Smooth muscle cell (in vitro differentiated cells): Measurements from ENCODE around the gene SPHK1. TPM values are rescaled to one million over a fixed set of nuclear protein-coding genes. Genes with fewer than 3 reads are reported as not detected.

Experiments used
- DNase-seq: peaks from one replicate; lab custom pipeline; 2025; ENCODE audit not compliant: unreplicated experiment; lab: John Stamatoyannopoulos, UW
- H2AFZ ChIP-seq: fragments of 200-600 bp; sonication (generic); 2 replicates; pipeline ENCODE4 v1.6.0; 2016; ENCODE audit warnings: antibody characterized with exemption, low read depth, mild to moderate bottlenecking
- H3F3A ChIP-seq: fragments of 200-600 bp; sonication (generic); 2 replicates; pipeline ENCODE4 v1.6.0; 2017; ENCODE audit warnings: antibody characterized with exemption, low read depth
- H3K27ac ChIP-seq: fragments of 200-600 bp; sonication (generic); 2 replicates; pipeline ENCODE4 v1.5.1; 2016; ENCODE audit warnings: low read depth, mild to moderate bottlenecking
- H3K27me3 ChIP-seq: fragments of 200-600 bp; sonication (generic); 2 replicates; pipeline ENCODE4 v1.6.1; 2016; ENCODE audit warnings: low read depth, mild to moderate bottlenecking
- H3K36me3 ChIP-seq: fragments of 200-600 bp; sonication (generic); 2 replicates; pipeline ENCODE4 v1.5.1; 2016; ENCODE audit warnings: low read depth
- H3K4me1 ChIP-seq: fragments of 200-600 bp; sonication (generic); 2 replicates; pipeline ENCODE4 v1.5.1; 2016; ENCODE audit warnings: low read depth
- H3K4me2 ChIP-seq: fragments of 200-600 bp; sonication (generic); 2 replicates; pipeline ENCODE4 v1.6.0; 2016; ENCODE audit warnings: mild to moderate bottlenecking
- H3K4me3 ChIP-seq: fragments of 200-600 bp; sonication (generic); 2 replicates; pipeline ENCODE4 v1.5.1; 2016; ENCODE audit warnings: mild to moderate bottlenecking
- H3K79me2 ChIP-seq: fragments of 200-600 bp; sonication (generic); 2 replicates; pipeline ENCODE4 v1.6.0; 2016; ENCODE audit warnings: low read depth, mild to moderate bottlenecking
- H3K9ac ChIP-seq: fragments of 200-600 bp; sonication (generic); 2 replicates; pipeline ENCODE4 v1.6.0; 2016; ENCODE audit warnings: low read depth
- H3K9me3 ChIP-seq: fragments of 200-600 bp; sonication (generic); replicated peaks from 2 replicates; pipeline ENCODE4 v1.5.1; 2016; ENCODE audit warnings: low read depth
- H4K20me1 ChIP-seq: fragments of 200-600 bp; sonication (generic); 2 replicates; pipeline ENCODE4 v1.6.0; 2016; ENCODE audit warnings: low read depth
- WGBS: methylation state at CpG from one replicate; pipeline ENCODE4 v1.1.7; 2016; ENCODE audit warnings: low lambda C conversion rate; 5-methylcytosine and 5-hydroxymethylcytosine counted together
- polyA plus RNA-seq: library from polyadenylated mRNA; unstranded; fragments of >200 nt; fragmentation: Nextera tagmentation; extraction: Ambion mirVana; gene quantifications from 2 replicates; pipeline ENCODE4 v1.2.1, GENCODE V29; 2016
- total RNA-seq: library from RNA; depleted of rRNA; stranded (reverse); fragments of >200 nt; gene quantifications from 2 replicates; pipeline ENCODE4 v1.2.3, GENCODE V29; 2014
- TF ChIP-seq, protein P1 (sequence below): fragments of 200-600 bp; sonication (generic); IDR thresholded peaks from 2 replicates; pipeline ENCODE4 v1.5.1; 2017; ENCODE audit warnings: borderline replicate concordance, mild to moderate bottlenecking, antibody characterized with exemption; ENCODE audit not compliant: insufficient read depth, poor library complexity, severe bottlenecking

SPHK1 gene
- total and polyA plus RNA-seq, 2 experiments from 2014 or later, result 20.1 to 24.8 TPM

DNA sequence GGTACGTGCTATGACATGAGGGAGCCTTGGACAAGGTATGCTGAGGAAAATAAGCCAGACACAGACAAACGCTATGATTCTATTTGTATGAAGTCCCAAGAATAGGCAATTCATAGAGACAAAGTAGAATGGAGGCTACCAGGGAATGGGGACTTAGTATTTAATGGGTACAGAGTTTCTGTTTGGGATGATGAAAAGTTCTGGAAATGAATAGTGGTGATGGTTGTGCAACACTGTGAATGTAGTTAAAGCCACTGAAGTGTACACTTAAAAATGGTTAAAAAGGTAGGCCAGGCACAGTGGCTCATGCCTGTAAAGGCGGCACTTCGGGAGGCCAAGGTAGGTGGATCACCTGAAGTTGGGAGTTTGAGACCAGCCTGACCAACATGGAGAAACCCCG is 33.9 kb upstream of the SPHK1 start:
- no peaks in the 10 kb centered on the region for H3K36me3 ChIP-seq
- no peak for DNase-seq
- no peaks in the 10 kb centered on the region for H4K20me1 ChIP-seq
- no peaks in the 10 kb centered on the region for H3K9me3 ChIP-seq
- no peak overlapping the region for H3K4me2 ChIP-seq
- peaks cover 3% of the 10 kb centered on the region for H3F3A ChIP-seq
- peaks cover 31% of the 10 kb centered on the region for H3K79me2 ChIP-seq
- no peak overlapping the region for H3K27ac ChIP-seq
- no peaks in the 10 kb centered on the region for H3K27me3 ChIP-seq
- no peak overlapping the region for H2AFZ ChIP-seq
- no peak overlapping the region for H3K4me3 ChIP-seq
- WGBS, result 97% methylated on average over 5 of the region's 5 CpGs
- TF ChIP-seq, protein P1, sequence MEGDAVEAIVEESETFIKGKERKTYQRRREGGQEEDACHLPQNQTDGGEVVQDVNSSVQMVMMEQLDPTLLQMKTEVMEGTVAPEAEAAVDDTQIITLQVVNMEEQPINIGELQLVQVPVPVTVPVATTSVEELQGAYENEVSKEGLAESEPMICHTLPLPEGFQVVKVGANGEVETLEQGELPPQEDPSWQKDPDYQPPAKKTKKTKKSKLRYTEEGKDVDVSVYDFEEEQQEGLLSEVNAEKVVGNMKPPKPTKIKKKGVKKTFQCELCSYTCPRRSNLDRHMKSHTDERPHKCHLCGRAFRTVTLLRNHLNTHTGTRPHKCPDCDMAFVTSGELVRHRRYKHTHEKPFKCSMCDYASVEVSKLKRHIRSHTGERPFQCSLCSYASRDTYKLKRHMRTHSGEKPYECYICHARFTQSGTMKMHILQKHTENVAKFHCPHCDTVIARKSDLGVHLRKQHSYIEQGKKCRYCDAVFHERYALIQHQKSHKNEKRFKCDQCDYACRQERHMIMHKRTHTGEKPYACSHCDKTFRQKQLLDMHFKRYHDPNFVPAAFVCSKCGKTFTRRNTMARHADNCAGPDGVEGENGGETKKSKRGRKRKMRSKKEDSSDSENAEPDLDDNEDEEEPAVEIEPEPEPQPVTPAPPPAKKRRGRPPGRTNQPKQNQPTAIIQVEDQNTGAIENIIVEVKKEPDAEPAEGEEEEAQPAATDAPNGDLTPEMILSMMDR, result no peak
- H3K9ac ChIP-seq, result no peak overlapping the region
- no peaks in the 10 kb centered on the region for H3K4me1 ChIP-seq

- no peaks in the 10 kb centered on the region for H3K36me3 ChIP-seq
- DNase-seq, result no peak
- H2AFZ ChIP-seq, result no peak overlapping the region
- H3K4me2 ChIP-seq, result peak overlapping the region; percentile 9
- 90% methylated on average over 9 of the region's 9 CpGs for WGBS
- H3K9me3 ChIP-seq, result no peaks in the 10 kb centered on the region
- H4K20me1 ChIP-seq, result no peaks in the 10 kb centered on the region
- H3K4me3 ChIP-seq, result no peak overlapping the region
- H3K4me1 ChIP-seq, result no peaks in the 10 kb centered on the region
- no peak overlapping the region for H3K27ac ChIP-seq
- H3K9ac ChIP-seq, result no peak overlapping the region
- H3K79me2 ChIP-seq, result peaks cover 31% of the 10 kb centered on the region
- peaks cover 3% of the 10 kb centered on the region for H3F3A ChIP-seq
- TF ChIP-seq, protein P1, result no peak
- no peaks in the 10 kb centered on the region for H3K27me3 ChIP-seq
These were observed 32.8 kb upstream of the SPHK1 start for GRCh38 chr17:76351526-76352071.

- no peaks in the 10 kb centered on the region for H3K9me3 ChIP-seq
- no peaks in the 10 kb centered on the region for H4K20me1 ChIP-seq
- no peaks in the 10 kb centered on the region for H3K27me3 ChIP-seq
- peak overlapping the region; percentile 67 for H3K27ac ChIP-seq
- peaks cover 31% of the 10 kb centered on the region for H3K79me2 ChIP-seq
- H3K4me1 ChIP-seq, result no peaks in the 10 kb centered on the region
- peak overlapping the region; percentile 100 for H3K4me2 ChIP-seq
- no peaks in the 10 kb centered on the region for H3K36me3 ChIP-seq
- H3K4me3 ChIP-seq, result peak overlapping the region; percentile 67
- peaks cover 3% of the 10 kb centered on the region for H3F3A ChIP-seq
- no peak for DNase-seq
- WGBS, result 6% methylated on average over 25 of the region's 51 CpGs
- TF ChIP-seq, protein P1, result no peak
- peak overlapping the region; percentile 70 for H2AFZ ChIP-seq
- H3K9ac ChIP-seq, result peak overlapping the region; percentile 80
These were observed 31.3 kb upstream of the SPHK1 start for GRCh38 chr17:76353004-76353598.
